ENCODE measurements around the gene C6orf141.

C6orf141 gene

GRCh38 chr6:49522710-49523593 lies 27.5 kb upstream of the C6orf141 start:
- no peak for TF ChIP-seq TAF1 (IDR thresholded peaks at IDR 0.05; ENCODE audit: borderline replicate concordance, low read depth, low read length)
- no peak for TF ChIP-seq POLR2A (IDR thresholded peaks at IDR 0.05; ENCODE audit: low read depth, low read length)
- no peak for TF ChIP-seq POLR2AphosphoS5 (IDR thresholded peaks at IDR 0.05; ENCODE audit: low read depth, low read length)
- DNase-seq (ENCODE audit: insufficient read length) (no peak), FAIRE-seq (no peak)

- DNase-seq (ENCODE audit: insufficient read length) (no peak), FAIRE-seq (no peak)
- TF ChIP-seq POLR2AphosphoS5 (IDR thresholded peaks at IDR 0.05; ENCODE audit: low read depth, low read length) (no peak), TAF1 (IDR thresholded peaks at IDR 0.05; ENCODE audit: borderline replicate concordance, low read depth, low read length) (no peak), POLR2A (IDR thresholded peaks at IDR 0.05; ENCODE audit: low read depth, low read length) (no peak)
Measured at GRCh38 chr6:49523901-49524300, 26.6 kb upstream of the C6orf141 start.

- DNase-seq (ENCODE audit: insufficient read length) = no peak
- no peak for FAIRE-seq
- TF ChIP-seq POLR2A (IDR thresholded peaks at IDR 0.05; ENCODE audit: low read depth, low read length) (no peak), POLR2AphosphoS5 (IDR thresholded peaks at IDR 0.05; ENCODE audit: low read depth, low read length) (no peak), TAF1 (IDR thresholded peaks at IDR 0.05; ENCODE audit: borderline replicate concordance, low read depth, low read length) (no peak)
Measured at GRCh38 chr6:49524541-49524940, 25.9 kb upstream of the C6orf141 start.

- FAIRE-seq (no peak), DNase-seq (ENCODE audit: insufficient read length) (no peak)
- TF ChIP-seq TAF1 (IDR thresholded peaks at IDR 0.05; ENCODE audit: borderline replicate concordance, low read depth, low read length) (no peak), POLR2A (IDR thresholded peaks at IDR 0.05; ENCODE audit: low read depth, low read length) (no peak), POLR2AphosphoS5 (IDR thresholded peaks at IDR 0.05; ENCODE audit: low read depth, low read length) (no peak)
Measured at GRCh38 chr6:49526598-49526997, 23.9 kb upstream of the C6orf141 start.

GRCh38 chr6:49527320-49527719 lies 23.1 kb upstream of the C6orf141 start:
- no peak for DNase-seq (ENCODE audit: insufficient read length)
- TF ChIP-seq POLR2AphosphoS5 (IDR thresholded peaks at IDR 0.05; ENCODE audit: low read depth, low read length) (no peak), TAF1 (IDR thresholded peaks at IDR 0.05; ENCODE audit: borderline replicate concordance, low read depth, low read length) (no peak), POLR2A (IDR thresholded peaks at IDR 0.05; ENCODE audit: low read depth, low read length) (no peak)
- no peak for FAIRE-seq

GRCh38 chr6:49528571-49528970 lies 21.9 kb upstream of the C6orf141 start:
- DNase-seq (ENCODE audit: insufficient read length) (no peak), FAIRE-seq (no peak)
- TF ChIP-seq POLR2AphosphoS5 (IDR thresholded peaks at IDR 0.05; ENCODE audit: low read depth, low read length) = no peak
- TF ChIP-seq POLR2A (IDR thresholded peaks at IDR 0.05; ENCODE audit: low read depth, low read length) = no peak

- DNase-seq (ENCODE audit: insufficient read length) (no peak), FAIRE-seq (no peak)
Measured at GRCh38 chr6:49530141-49530776, 20.2 kb upstream of the C6orf141 start.

GRCh38 chr6:49531774-49532569 lies 18.5 kb upstream of the C6orf141 start:
- FAIRE-seq = peak; percentile 66
- DNase-seq (ENCODE audit: insufficient read length) = no peak
- TF ChIP-seq TAF1 (IDR thresholded peaks at IDR 0.05; ENCODE audit: borderline replicate concordance, low read depth, low read length) (no peak), POLR2A (IDR thresholded peaks at IDR 0.05; ENCODE audit: low read depth, low read length) (no peak), POLR2AphosphoS5 (IDR thresholded peaks at IDR 0.05; ENCODE audit: low read depth, low read length) (no peak)

More at GRCh38 chr6:49530141-49530776, 20.2 kb upstream of the C6orf141 start:
- TF ChIP-seq POLR2AphosphoS5 (IDR thresholded peaks at IDR 0.05; ENCODE audit: low read depth, low read length) = no peak
- no peak for TF ChIP-seq TAF1 (IDR thresholded peaks at IDR 0.05; ENCODE audit: borderline replicate concordance, low read depth, low read length)
- TF ChIP-seq POLR2A (IDR thresholded peaks at IDR 0.05; ENCODE audit: low read depth, low read length) = no peak

GRCh38 chr6:49535795-49536194 lies 14.7 kb upstream of the C6orf141 start:
- no peak for FAIRE-seq
- TF ChIP-seq TAF1 (IDR thresholded peaks at IDR 0.05; ENCODE audit: borderline replicate concordance, low read depth, low read length) (no peak), POLR2AphosphoS5 (IDR thresholded peaks at IDR 0.05; ENCODE audit: low read depth, low read length) (no peak), POLR2A (IDR thresholded peaks at IDR 0.05; ENCODE audit: low read depth, low read length) (no peak)
- no peak for DNase-seq (ENCODE audit: insufficient read length)

- no peak for TF ChIP-seq POLR2A (IDR thresholded peaks at IDR 0.05; ENCODE audit: low read depth, low read length)
- TF ChIP-seq POLR2AphosphoS5 (IDR thresholded peaks at IDR 0.05; ENCODE audit: low read depth, low read length) = no peak
- TF ChIP-seq TAF1 (IDR thresholded peaks at IDR 0.05; ENCODE audit: borderline replicate concordance, low read depth, low read length) = no peak
- no peak for DNase-seq (ENCODE audit: insufficient read length)
- FAIRE-seq = no peak
Measured at GRCh38 chr6:49539102-49539501, 11.4 kb upstream of the C6orf141 start.

- no peak for TF ChIP-seq POLR2AphosphoS5 (IDR thresholded peaks at IDR 0.05; ENCODE audit: low read depth, low read length)
- no peak for TF ChIP-seq POLR2A (IDR thresholded peaks at IDR 0.05; ENCODE audit: low read depth, low read length)
- TF ChIP-seq TAF1 (IDR thresholded peaks at IDR 0.05; ENCODE audit: borderline replicate concordance, low read depth, low read length) = no peak
- no peak for FAIRE-seq
- DNase-seq (ENCODE audit: insufficient read length) = no peak
Measured at GRCh38 chr6:49540614-49541013, 9.9 kb upstream of the C6orf141 start.
